DND-41 (cell line): ENCODE measurements around the gene CCDC148.

ENCODE experiments used
- CTCF ChIP-seq: IDR thresholded peaks from 2 replicates; pipeline ENCODE4 v1.5.1; 2012; ENCODE audit warnings: borderline replicate concordance, low read length, moderate library complexity, mild to moderate bottlenecking; ENCODE audit not compliant: poor library complexity, severe bottlenecking; ENCODE audit errors: extremely low read depth
- EZH2 ChIP-seq: IDR thresholded peaks from 3 replicates; pipeline ENCODE4 v1.6.1; 2012; ENCODE audit warnings: borderline replicate concordance, low read depth, mild to moderate bottlenecking, moderate library complexity, low read length, inconsistent platforms; ENCODE audit not compliant: severe bottlenecking

- TF ChIP-seq EZH2 = no peak
- no peak for TF ChIP-seq CTCF
These were observed 42.2 kb upstream of the CCDC148 start for GRCh38 chr2:158498749-158499136.
